ENCODE data around the gene ARFGEF3. TPM values are rescaled to one million over a fixed set of nuclear protein-coding genes. Genes with fewer than 3 reads are reported as not detected.
A peak's percentile ranks its signal among the peaks of the same experiment; 100 is the strongest.

ARFGEF3 gene
- total RNA-seq, 1 experiment from 2014 or later, result 20.1 TPM

DNA sequence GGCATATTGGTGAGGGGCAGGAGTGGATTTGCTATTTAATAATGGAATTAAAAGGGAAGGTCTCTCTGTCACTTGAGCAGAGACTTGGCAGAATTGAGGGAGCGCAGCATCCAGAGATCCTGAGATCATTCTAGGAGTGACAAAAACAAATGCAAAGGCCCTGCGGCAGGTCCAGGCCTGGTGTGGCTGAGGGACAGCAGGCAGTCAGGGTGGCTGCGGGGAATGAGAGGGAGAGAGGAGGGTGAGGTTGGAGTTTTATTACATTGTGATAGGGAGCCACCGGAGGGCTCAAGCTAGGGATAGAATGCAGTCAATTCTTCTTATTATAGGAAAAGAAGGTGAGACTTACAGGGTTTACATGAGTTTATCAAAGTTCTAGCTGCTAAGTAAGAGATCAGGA is 116.1 kb downstream of the ARFGEF3 start (continued):
- TF ChIP-seq AFF4 (CRISPR knock-in tag; IDR thresholded peaks at IDR 0.05; ENCODE audit: borderline replicate concordance) (no peak), ZNF416 (CRISPR knock-in tag; IDR thresholded peaks at IDR 0.05) (no peak), CREM (CRISPR knock-in tag; IDR thresholded peaks at IDR 0.05) (no peak), ZBTB43 (CRISPR knock-in tag; IDR thresholded peaks at IDR 0.05) (no peak), RORB (CRISPR knock-in tag; IDR thresholded peaks at IDR 0.05) (no peak), E2F4 (CRISPR knock-in tag; IDR thresholded peaks at IDR 0.05; ENCODE audit: borderline replicate concordance, low read depth) (no peak)
- TF ChIP-seq, protein P1, sequence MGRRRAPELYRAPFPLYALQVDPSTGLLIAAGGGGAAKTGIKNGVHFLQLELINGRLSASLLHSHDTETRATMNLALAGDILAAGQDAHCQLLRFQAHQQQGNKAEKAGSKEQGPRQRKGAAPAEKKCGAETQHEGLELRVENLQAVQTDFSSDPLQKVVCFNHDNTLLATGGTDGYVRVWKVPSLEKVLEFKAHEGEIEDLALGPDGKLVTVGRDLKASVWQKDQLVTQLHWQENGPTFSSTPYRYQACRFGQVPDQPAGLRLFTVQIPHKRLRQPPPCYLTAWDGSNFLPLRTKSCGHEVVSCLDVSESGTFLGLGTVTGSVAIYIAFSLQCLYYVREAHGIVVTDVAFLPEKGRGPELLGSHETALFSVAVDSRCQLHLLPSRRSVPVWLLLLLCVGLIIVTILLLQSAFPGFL (CRISPR knock-in tag; IDR thresholded peaks at IDR 0.05; ENCODE audit: borderline replicate concordance), result no peak
- TF ChIP-seq, protein P2, sequence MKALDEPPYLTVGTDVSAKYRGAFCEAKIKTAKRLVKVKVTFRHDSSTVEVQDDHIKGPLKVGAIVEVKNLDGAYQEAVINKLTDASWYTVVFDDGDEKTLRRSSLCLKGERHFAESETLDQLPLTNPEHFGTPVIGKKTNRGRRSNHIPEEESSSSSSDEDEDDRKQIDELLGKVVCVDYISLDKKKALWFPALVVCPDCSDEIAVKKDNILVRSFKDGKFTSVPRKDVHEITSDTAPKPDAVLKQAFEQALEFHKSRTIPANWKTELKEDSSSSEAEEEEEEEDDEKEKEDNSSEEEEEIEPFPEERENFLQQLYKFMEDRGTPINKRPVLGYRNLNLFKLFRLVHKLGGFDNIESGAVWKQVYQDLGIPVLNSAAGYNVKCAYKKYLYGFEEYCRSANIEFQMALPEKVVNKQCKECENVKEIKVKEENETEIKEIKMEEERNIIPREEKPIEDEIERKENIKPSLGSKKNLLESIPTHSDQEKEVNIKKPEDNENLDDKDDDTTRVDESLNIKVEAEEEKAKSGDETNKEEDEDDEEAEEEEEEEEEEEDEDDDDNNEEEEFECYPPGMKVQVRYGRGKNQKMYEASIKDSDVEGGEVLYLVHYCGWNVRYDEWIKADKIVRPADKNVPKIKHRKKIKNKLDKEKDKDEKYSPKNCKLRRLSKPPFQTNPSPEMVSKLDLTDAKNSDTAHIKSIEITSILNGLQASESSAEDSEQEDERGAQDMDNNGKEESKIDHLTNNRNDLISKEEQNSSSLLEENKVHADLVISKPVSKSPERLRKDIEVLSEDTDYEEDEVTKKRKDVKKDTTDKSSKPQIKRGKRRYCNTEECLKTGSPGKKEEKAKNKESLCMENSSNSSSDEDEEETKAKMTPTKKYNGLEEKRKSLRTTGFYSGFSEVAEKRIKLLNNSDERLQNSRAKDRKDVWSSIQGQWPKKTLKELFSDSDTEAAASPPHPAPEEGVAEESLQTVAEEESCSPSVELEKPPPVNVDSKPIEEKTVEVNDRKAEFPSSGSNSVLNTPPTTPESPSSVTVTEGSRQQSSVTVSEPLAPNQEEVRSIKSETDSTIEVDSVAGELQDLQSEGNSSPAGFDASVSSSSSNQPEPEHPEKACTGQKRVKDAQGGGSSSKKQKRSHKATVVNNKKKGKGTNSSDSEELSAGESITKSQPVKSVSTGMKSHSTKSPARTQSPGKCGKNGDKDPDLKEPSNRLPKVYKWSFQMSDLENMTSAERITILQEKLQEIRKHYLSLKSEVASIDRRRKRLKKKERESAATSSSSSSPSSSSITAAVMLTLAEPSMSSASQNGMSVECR (CRISPR knock-in tag; IDR thresholded peaks at IDR 0.05; ENCODE audit: borderline replicate concordance), result no peak
- TF ChIP-seq, protein P3, sequence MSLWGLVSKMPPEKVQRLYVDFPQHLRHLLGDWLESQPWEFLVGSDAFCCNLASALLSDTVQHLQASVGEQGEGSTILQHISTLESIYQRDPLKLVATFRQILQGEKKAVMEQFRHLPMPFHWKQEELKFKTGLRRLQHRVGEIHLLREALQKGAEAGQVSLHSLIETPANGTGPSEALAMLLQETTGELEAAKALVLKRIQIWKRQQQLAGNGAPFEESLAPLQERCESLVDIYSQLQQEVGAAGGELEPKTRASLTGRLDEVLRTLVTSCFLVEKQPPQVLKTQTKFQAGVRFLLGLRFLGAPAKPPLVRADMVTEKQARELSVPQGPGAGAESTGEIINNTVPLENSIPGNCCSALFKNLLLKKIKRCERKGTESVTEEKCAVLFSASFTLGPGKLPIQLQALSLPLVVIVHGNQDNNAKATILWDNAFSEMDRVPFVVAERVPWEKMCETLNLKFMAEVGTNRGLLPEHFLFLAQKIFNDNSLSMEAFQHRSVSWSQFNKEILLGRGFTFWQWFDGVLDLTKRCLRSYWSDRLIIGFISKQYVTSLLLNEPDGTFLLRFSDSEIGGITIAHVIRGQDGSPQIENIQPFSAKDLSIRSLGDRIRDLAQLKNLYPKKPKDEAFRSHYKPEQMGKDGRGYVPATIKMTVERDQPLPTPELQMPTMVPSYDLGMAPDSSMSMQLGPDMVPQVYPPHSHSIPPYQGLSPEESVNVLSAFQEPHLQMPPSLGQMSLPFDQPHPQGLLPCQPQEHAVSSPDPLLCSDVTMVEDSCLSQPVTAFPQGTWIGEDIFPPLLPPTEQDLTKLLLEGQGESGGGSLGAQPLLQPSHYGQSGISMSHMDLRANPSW (CRISPR knock-in tag; conservative IDR thresholded peaks at IDR 0.05; ENCODE audit: low read depth), result no peak

GRCh38 chr6:138278326-138278725 is 116.6 kb downstream of the ARFGEF3 start:
- POLR2A ChIA-PET, result interaction anchor here (0.7 kb wide), 1 partner anchor 163 kb away, joined by 4 read pairs; no protein-coding TSS in a partner anchor
- no peak for TF ChIP-seq ATF6 (CRISPR knock-in tag; IDR thresholded peaks at IDR 0.05)
- no peak for TF ChIP-seq KAT7 (CRISPR knock-in tag; IDR thresholded peaks at IDR 0.05; ENCODE audit: borderline replicate concordance)
- no peak for TF ChIP-seq NR1H2 (CRISPR knock-in tag; IDR thresholded peaks at IDR 0.05)
- TF ChIP-seq, protein P2 (CRISPR knock-in tag; IDR thresholded peaks at IDR 0.05; ENCODE audit: borderline replicate concordance), result no peak
- no peak for TF ChIP-seq CBFB (CRISPR knock-in tag; IDR thresholded peaks at IDR 0.05; ENCODE audit: low read depth)

More at GRCh38 chr6:138278326-138278725, 116.6 kb downstream of the ARFGEF3 start:
- CTCF ChIA-PET, result interaction anchor here (0.6 to 3.1 kb wide), 9 partner anchors 54 to 1886 kb away, joined by 3 to 45 read pairs (median 4); no protein-coding TSS in a partner anchor
- ATAC-seq (peak; percentile 91), DNase-seq (ENCODE audit: low spot score) (peak; percentile 32)
- Mint-ChIP-seq H3K4me3 (no peak overlapping the region), H3K36me3 (peaks cover 6% of the 10 kb centered on the region; the same call in 1 of the 2 replicates), H3K9me3 (no peaks in the 10 kb centered on the region), H3K4me1 (0 out of 2 replicates have a peak, but pooled peaks cover 2% of the 10 kb centered on the region), H3K27ac (no peak overlapping the region), H3K27me3 (ENCODE audit: low read depth) (no peaks in the 10 kb centered on the region)
